Ectodermal cell (in vitro differentiated cells): Measurements from ENCODE around the gene LIPC.

ENCODE experiments used
- H3K27ac ChIP-seq: 2 replicates; pipeline ENCODE4 v1.7.0; 2013; ENCODE audit warnings: mild to moderate bottlenecking, low read depth, low read length; ENCODE audit not compliant: insufficient read depth, poor library complexity, severe bottlenecking
- H3K27me3 ChIP-seq: 2 replicates; pipeline ENCODE4 v1.7.0; 2013; ENCODE audit warnings: mild to moderate bottlenecking, low read length; ENCODE audit not compliant: insufficient read depth, control insufficient read depth, poor library complexity, severe bottlenecking
- H3K36me3 ChIP-seq: one replicate; pipeline ENCODE4 v1.7.0; 2013; ENCODE audit warnings: low read length; ENCODE audit not compliant: control insufficient read depth, insufficient read depth
- H3K4me1 ChIP-seq: one replicate; pipeline ENCODE4 v1.7.0; 2013; ENCODE audit warnings: low read length; ENCODE audit not compliant: control insufficient read depth, insufficient read depth
- H3K4me3 ChIP-seq: 2 replicates; pipeline ENCODE4 v1.7.0; 2013; ENCODE audit warnings: low read depth, low read length, control low read depth; ENCODE audit not compliant: insufficient read depth
- H3K9me3 ChIP-seq: 2 replicates; pipeline ENCODE4 v1.7.0; 2013; ENCODE audit warnings: mild to moderate bottlenecking, low read length, moderate library complexity; ENCODE audit not compliant: control insufficient read depth
- WGBS, 2 experiments: methylation state at CpG; one replicate each; pipeline ENCODE4 v1.1.7; 2013; ENCODE audit warnings: missing lambda C conversion rate in 2 of 2; 5-methylcytosine and 5-hydroxymethylcytosine counted together

Gene LIPC

GRCh38 chr15:58418135-58418534, 13.7 kb upstream of the LIPC start:
- no peak overlapping the region for H3K27ac ChIP-seq
- 73 to 100% methylated on average over 1 of the region's 1 CpG for WGBS, 2 experiments

GRCh38 chr15:58419803-58420524, 11.8 kb upstream of the LIPC start:
- no peak overlapping the region for H3K27ac ChIP-seq
- no peaks in the 10 kb centered on the region for H3K9me3 ChIP-seq
- H3K36me3 ChIP-seq = no peaks in the 10 kb centered on the region
- WGBS, 2 experiments = 93% methylated on average over 11 of the region's 11 CpGs
- no peaks in the 10 kb centered on the region for H3K27me3 ChIP-seq
- no peak overlapping the region for H3K4me3 ChIP-seq
- H3K4me1 ChIP-seq = no peaks in the 10 kb centered on the region

More at GRCh38 chr15:58418135-58418534, 13.7 kb upstream of the LIPC start:
- H3K36me3 ChIP-seq = no peaks in the 10 kb centered on the region
- H3K27me3 ChIP-seq = no peaks in the 10 kb centered on the region
- H3K4me3 ChIP-seq = no peak overlapping the region
- no peaks in the 10 kb centered on the region for H3K9me3 ChIP-seq
- no peaks in the 10 kb centered on the region for H3K4me1 ChIP-seq

DNA sequence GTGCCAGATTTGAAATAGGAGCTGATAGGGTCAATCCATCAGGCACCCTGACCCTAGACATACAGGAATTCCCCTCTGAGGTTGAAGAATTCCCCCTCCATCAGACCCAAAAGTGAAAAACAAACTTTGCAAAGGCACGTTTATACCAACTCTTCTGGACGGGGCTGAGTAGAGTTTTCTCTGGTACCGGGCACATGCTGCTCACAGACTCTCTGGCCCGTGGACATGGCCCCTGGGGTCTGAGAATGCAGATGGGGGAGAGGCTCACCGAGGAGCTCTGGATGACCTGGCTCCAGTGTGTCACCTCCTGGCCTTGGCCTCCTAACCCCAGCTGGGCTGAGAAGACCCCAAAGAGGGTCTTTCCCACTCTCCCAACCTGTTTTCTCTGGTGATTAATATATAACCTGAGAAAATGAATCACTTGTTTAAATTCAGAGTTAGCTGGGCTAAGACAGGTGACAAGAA, 11.2 kb upstream of the LIPC start:
- Histone ChIP-seq H3K4me1 (no peaks in the 10 kb centered on the region), H3K9me3 (no peaks in the 10 kb centered on the region), H3K27me3 (no peaks in the 10 kb centered on the region), H3K27ac (no peak overlapping the region), H3K4me3 (no peak overlapping the region), H3K36me3 (no peaks in the 10 kb centered on the region)
- WGBS, 2 experiments = 77 to 81% methylated on average over 5 of the region's 5 CpGs

GRCh38 chr15:58423205-58423604, 8.6 kb upstream of the LIPC start:
- Histone ChIP-seq H3K9me3 (no peaks in the 10 kb centered on the region), H3K36me3 (no peaks in the 10 kb centered on the region), H3K27me3 (no peaks in the 10 kb centered on the region), H3K4me3 (no peak overlapping the region), H3K4me1 (no peaks in the 10 kb centered on the region), H3K27ac (no peak overlapping the region)
- WGBS, 2 experiments = 94% methylated on average over 6 of the region's 6 CpGs

DNA sequence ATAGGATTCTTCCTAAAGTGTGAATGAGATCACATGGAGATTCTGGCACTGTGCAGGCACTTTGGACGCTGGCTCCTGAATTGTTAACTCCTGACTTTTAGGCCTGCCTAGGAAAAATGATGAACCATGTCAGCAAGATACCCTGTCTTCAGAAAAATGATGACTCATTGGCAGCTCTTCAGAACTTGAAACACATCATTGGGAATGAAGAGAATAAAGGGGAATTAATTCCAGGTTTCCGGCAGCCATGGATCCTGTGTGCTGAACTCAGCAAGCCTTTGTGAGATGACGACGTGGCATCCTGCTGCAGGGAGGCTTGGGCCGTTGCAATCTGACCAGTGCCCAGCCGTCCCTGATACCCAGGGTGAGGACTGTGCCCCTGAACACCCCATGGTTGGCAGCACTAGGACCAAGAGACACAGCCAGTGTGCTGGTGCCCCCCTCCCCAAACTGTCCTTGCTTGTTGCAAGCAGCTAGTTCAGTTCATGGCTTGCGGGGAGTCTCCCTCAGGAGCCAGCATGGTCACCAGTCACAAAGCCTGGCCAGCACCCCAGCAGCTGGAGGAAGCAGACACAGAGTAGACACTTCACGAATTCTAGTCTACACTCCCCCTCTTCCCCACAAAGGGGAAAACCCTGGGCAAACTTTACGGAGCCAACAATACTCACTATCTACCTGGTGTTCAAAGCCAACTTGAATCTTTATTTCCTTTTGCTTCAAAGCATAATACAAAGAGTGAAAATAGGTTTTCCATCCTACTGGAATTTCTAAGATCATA, 7.8 kb upstream of the LIPC start:
- H3K27ac ChIP-seq = no peak overlapping the region
- 84 to 85% methylated on average over 9 of the region's 9 CpGs for WGBS, 2 experiments

DNA sequence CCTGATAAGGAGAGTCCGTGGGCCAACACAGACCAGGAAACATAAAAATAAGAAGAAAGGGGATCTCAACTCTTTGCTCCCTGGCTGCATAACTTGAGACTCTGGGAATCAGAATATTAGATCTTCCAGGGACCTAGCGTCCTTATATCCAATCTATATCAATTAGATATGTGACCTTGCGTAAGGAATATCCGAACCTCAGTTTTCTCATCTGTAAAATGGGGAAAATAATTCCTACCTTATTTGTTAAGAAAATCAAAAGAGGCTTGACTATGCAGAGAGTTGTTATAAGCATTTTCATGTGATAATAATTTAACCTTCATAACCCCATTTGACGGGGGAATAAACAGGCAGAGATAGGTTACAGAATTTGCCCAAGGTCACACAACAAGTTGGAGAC, 7.1 kb upstream of the LIPC start:
- Histone ChIP-seq H3K27ac (no peak overlapping the region), H3K4me3 (no peak overlapping the region), H3K27me3 (no peaks in the 10 kb centered on the region), H3K9me3 (no peaks in the 10 kb centered on the region), H3K36me3 (no peaks in the 10 kb centered on the region), H3K4me1 (no peaks in the 10 kb centered on the region)
- 94 to 97% methylated on average over 3 of the region's 5 CpGs for WGBS, 2 experiments

More for the DNA sequence above, 7.8 kb upstream of the LIPC start:
- H3K4me1 ChIP-seq = no peaks in the 10 kb centered on the region
- H3K9me3 ChIP-seq = no peaks in the 10 kb centered on the region
- H3K4me3 ChIP-seq = no peak overlapping the region
- H3K36me3 ChIP-seq = no peaks in the 10 kb centered on the region
- no peaks in the 10 kb centered on the region for H3K27me3 ChIP-seq

DNA sequence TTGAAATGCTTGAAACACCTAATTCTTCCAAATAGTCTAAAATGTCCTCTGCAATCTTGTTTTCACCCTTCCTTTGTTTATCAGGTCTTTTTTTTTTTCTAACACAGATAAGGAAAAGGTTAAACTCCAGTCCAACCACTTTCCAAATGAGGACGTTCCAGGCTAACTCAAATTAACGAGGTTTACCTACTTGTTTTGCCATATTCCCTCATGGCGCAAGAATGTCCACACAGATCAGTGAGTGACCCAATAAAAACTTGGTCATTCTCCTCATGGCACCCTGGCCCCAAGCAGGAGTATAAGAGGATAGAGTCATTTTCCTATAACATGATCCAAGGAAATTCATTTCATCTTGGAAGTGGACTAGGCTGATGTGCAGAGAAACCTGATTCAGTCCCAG, 6.6 kb upstream of the LIPC start:
- Histone ChIP-seq H3K36me3 (no peaks in the 10 kb centered on the region), H3K27me3 (no peaks in the 10 kb centered on the region), H3K4me1 (no peaks in the 10 kb centered on the region), H3K27ac (no peak overlapping the region), H3K9me3 (no peaks in the 10 kb centered on the region), H3K4me3 (no peak overlapping the region)
- WGBS, 2 experiments = 90 to 91% methylated on average over 3 of the region's 3 CpGs

DNA sequence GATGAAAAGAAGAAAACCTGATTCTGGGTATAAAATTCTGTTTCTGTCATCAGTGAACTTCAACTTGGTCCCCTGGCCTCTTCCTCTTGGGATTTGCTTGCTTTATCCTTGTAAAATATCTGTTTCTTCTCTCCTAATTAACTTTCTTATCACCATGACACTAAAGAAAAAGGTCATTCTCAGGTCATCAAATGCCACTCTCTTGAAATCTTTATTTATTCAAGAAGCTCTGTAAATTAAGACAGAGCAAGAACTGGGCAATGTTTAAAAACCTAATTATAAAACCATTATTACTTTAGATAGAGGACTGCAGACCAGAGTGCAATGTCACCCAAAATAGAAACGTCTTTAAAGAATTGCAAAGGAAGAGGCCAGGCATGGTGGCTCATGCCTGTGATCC, 6.0 kb upstream of the LIPC start:
- Histone ChIP-seq H3K4me3 (no peak overlapping the region), H3K4me1 (no peaks in the 10 kb centered on the region), H3K36me3 (no peaks in the 10 kb centered on the region), H3K9me3 (no peaks in the 10 kb centered on the region), H3K27me3 (no peaks in the 10 kb centered on the region), H3K27ac (no peak overlapping the region)
- 80 to 86% methylated on average over 1 of the region's 1 CpG for WGBS, 2 experiments

DNA sequence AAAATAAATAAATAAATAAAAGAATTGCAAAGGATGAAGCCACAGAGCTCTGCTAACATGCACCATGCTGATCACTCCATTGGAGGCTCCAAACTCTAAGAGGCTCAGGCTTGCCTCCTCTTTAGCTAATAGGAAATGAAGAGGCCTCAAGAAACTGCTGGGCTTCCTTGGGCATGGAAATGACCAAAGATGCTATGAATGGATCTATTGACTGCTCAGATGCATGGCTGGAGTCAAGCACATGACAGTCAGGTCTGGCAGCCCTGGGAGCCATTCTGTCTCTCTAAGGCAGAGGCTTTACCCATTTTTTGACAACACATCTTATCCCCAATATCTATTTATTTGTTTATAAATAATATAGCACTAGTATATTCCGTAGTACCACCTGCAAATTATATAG, 5.3 kb upstream of the LIPC start:
- H3K27ac ChIP-seq = no peak overlapping the region
- no peaks in the 10 kb centered on the region for H3K9me3 ChIP-seq
- no CpG with 5 or more reads among the region's 1 CpG for WGBS, 2 experiments
- no peaks in the 10 kb centered on the region for H3K4me1 ChIP-seq
- no peak overlapping the region for H3K4me3 ChIP-seq
- no peaks in the 10 kb centered on the region for H3K36me3 ChIP-seq
- H3K27me3 ChIP-seq = no peaks in the 10 kb centered on the region

GRCh38 chr15:58427987-58428386, 3.8 kb upstream of the LIPC start:
- H3K4me1 ChIP-seq = no peaks in the 10 kb centered on the region
- H3K36me3 ChIP-seq = no peaks in the 10 kb centered on the region
- H3K27ac ChIP-seq = no peak overlapping the region
- H3K4me3 ChIP-seq = no peak overlapping the region
- H3K27me3 ChIP-seq = no peaks in the 10 kb centered on the region
- H3K9me3 ChIP-seq = no peaks in the 10 kb centered on the region
